HL-60 (cell line): ENCODE results near the gene NR2F6.

Source experiments
- DNase-seq, 2 experiments: peaks; one replicate each; pipeline ENCODE4 v3.0.0-alpha.2; 2010 to 2020; ENCODE audit warnings: low read depth in 1 of 2, low spot score in 1 of 2
- H3K27ac ChIP-seq: fragments of 250-450 bp; sonication (Bioruptor Pico); replicated peaks from 2 replicates; pipeline ENCODE4 v1.5.1; 2020; ENCODE audit warnings: mild to moderate bottlenecking, moderate library complexity
- H3K27me3 ChIP-seq: fragments of 250-450 bp; sonication (Bioruptor Pico); 2 replicates; pipeline ENCODE4 v1.5.1; 2021; ENCODE audit warnings: mild to moderate bottlenecking, moderate library complexity; ENCODE audit not compliant: insufficient read depth, poor library complexity, severe bottlenecking
- H3K4me3 ChIP-seq: replicated peaks from 2 replicates; pipeline ENCODE4 v1.5.1; 2011; ENCODE audit warnings: mild to moderate bottlenecking, control low read depth, low read length; ENCODE audit not compliant: insufficient read depth
- CTCF ChIP-seq: IDR thresholded peaks from one replicate; pipeline ENCODE4 v1.5.1; 2011; ENCODE audit warnings: low read length, control low read depth, inconsistent platforms; ENCODE audit not compliant: insufficient read depth
- GABPA ChIP-seq: IDR thresholded peaks from 2 replicates; pipeline ENCODE4 v1.6.1; 2012; ENCODE audit warnings: low read depth
- POLR2AphosphoS5 ChIP-seq: IDR thresholded peaks from 2 replicates; pipeline ENCODE4 v1.6.1; 2012; ENCODE audit warnings: low read depth
- REST ChIP-seq: IDR thresholded peaks from 2 replicates; pipeline ENCODE4 v1.6.1; 2012; ENCODE audit warnings: low read depth; ENCODE audit not compliant: insufficient replicate concordance
- SPI1 ChIP-seq: IDR thresholded peaks from 2 replicates; pipeline ENCODE4 v1.6.1; 2012; ENCODE audit warnings: low read depth, mild to moderate bottlenecking, borderline replicate concordance

Gene NR2F6

GRCh38 chr19:17240062-17240752, 5.5 kb downstream of the NR2F6 start:
- DNase-seq = no peak
- TF ChIP-seq GABPA = no peak
- no peak for TF ChIP-seq CTCF
- TF ChIP-seq REST = no peak
- no peak for TF ChIP-seq POLR2AphosphoS5
- TF ChIP-seq SPI1 = no peak
- Histone ChIP-seq H3K4me3 (no peak overlapping the region), H3K27ac (no peak overlapping the region), H3K27me3 (no peaks in the 10 kb centered on the region)

GRCh38 chr19:17237747-17238706, 7.7 kb downstream of the NR2F6 start:
- no peak overlapping the region for H3K27ac ChIP-seq
- DNase-seq = no peak

More at GRCh38 chr19:17237747-17238706, 7.7 kb downstream of the NR2F6 start:
- TF ChIP-seq POLR2AphosphoS5 (no peak), CTCF (no peak), REST (no peak), GABPA (no peak), SPI1 (no peak)
- no peaks in the 10 kb centered on the region for H3K27me3 ChIP-seq
- H3K4me3 ChIP-seq = no peak overlapping the region
